Cortex of kidney (tissue), 1 donor: Measurements from ENCODE around the gene OPHN1.
"Not testable (repeated sequence)": the region's sequence is repeated elsewhere in the genome, so short reads cannot be mapped to it uniquely, and the experiment has no call there.

Experiments
- DNase-seq: peaks from one replicate; lab custom pipeline; 2025; lab: John Stamatoyannopoulos, UW

OPHN1 gene

GRCh38 chrX:68175562-68175961 is 257.7 kb downstream of the OPHN1 start:
- DNase-seq, result no peak

GRCh38 chrX:68163441-68163840 is 269.9 kb downstream of the OPHN1 start:
- DNase-seq, result no peak

GRCh38 chrX:68147848-68148247 is 285.4 kb downstream of the OPHN1 start:
- DNase-seq, result no peak

- no peak for DNase-seq
Observed at GRCh38 chrX:68146054-68146453, 287.2 kb downstream of the OPHN1 start.

DNA sequence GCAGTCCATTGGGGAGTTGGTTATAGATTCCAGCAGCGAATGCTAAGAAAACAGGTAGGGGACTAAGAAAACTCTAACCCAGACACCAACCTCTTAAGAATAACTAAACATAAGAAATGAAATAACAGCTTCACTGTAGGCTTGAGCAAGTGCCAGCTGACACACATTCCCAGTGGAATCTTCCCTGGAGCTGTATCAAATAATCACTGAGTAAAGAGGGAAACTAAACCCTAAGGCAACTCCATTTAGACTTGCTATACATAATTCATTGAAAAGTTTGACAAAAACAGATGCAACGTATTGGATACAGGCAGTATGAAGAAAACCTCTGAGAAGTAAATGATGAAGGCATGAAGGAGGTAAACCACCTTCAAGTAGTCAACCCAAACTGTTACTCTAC is 293.5 kb downstream of the OPHN1 start:
- DNase-seq, result no peak

DNA sequence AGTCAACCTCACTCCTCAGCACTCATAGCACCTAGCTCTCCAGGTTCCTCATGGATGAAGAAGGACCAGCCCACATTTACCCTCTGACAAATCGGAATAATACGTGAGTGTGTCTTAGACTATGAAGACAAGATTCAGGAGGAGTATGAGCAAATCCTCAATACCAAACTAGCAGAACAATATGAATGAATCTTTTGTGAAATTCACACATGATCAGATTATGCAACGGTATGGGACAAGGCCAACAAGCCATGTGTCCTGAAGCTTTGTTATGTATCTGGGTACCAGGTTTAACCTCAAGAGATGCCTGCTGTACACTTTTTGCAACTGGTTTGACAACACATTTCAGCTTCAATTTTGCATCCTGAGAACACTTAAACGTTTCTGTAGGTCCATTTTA is 300.1 kb downstream of the OPHN1 start:
- no peak for DNase-seq

GRCh38 chrX:68132749-68133148 is 300.5 kb downstream of the OPHN1 start:
- no peak for DNase-seq

DNA sequence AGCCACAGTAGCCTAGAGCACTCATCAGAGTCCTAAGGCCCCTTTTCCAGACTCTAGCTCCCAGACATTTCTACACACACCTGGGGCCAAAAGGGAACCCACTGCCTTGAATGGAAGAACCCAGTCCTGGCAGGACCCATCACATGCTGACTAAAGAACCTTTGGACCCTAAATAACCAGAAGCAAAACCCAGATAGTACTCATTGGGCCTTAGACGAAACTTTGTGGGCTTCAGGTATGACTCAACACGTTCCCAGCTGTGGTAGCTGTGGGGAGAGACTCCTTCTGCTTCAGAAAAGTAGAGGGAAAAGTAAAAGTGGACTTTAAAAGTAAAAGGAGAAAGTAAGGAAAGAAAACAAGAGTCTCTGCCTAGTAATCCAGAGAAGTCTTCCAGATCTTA is 311.5 kb downstream of the OPHN1 start:
- DNase-seq, result no peak

DNA sequence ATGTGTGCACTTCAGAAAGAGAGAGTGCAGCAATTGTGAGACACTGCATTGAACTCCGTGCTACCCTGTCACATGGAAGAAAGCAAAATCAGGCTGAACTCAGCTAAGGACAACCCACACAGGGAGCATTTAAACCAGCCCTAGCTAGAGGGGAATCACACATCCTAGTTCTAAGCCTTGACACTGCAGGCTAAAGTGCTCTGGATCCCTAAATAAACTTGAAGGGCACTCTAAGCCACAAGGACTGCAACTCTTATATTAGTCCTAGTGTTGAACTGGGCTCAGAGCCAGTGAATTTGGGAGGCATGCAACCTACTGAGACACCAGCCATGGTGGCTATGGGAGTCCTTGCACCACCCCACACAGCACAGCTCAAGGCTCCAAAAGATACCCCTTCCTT is 311.9 kb downstream of the OPHN1 start:
- DNase-seq, result no peak

GRCh38 chrX:68115371-68115770 is 317.9 kb downstream of the OPHN1 start:
- no peak for DNase-seq

DNA sequence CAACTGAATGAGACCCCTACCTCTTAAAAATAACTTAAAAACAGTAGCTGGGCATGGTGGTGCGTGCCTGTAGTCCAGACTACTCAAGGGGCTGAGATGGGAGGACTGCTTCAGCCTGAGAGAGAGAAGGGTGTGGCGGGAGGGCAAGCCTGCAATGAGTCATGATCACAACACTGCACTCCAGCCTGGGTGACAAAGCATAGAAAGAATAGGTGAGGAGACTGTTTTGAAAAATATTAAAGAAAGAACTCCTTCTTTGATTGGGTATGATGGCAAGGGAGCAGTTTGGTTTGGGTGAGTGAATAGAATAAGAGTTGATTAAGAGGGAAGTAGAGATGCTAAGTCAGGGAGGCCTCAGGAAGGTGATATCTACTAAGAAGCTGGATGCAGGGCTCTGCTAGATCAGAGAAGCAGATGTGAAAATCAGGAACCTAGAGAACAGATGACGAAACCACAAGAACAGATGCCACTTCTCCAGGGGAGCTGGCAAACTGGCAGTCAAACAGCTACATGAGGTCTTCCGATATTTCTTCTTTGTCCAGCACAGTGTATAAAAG is 318.6 kb downstream of the OPHN1 start:
- no peak for DNase-seq

GRCh38 chrX:68113837-68114572 is 319.3 kb downstream of the OPHN1 start:
- DNase-seq, result no peak

GRCh38 chrX:68112321-68112720 is 321.0 kb downstream of the OPHN1 start:
- no peak for DNase-seq

GRCh38 chrX:68109162-68109561 is 324.1 kb downstream of the OPHN1 start:
- DNase-seq, result no peak

- no peak for DNase-seq
Observed at GRCh38 chrX:68098431-68098830, 334.9 kb downstream of the OPHN1 start.

- no peak for DNase-seq
Observed at GRCh38 chrX:68090266-68090665, 343.0 kb downstream of the OPHN1 start.

GRCh38 chrX:68087526-68087925 is 345.8 kb downstream of the OPHN1 start:
- DNase-seq, result no peak

GRCh38 chrX:68086709-68087108 is 346.6 kb downstream of the OPHN1 start:
- no peak for DNase-seq

DNA sequence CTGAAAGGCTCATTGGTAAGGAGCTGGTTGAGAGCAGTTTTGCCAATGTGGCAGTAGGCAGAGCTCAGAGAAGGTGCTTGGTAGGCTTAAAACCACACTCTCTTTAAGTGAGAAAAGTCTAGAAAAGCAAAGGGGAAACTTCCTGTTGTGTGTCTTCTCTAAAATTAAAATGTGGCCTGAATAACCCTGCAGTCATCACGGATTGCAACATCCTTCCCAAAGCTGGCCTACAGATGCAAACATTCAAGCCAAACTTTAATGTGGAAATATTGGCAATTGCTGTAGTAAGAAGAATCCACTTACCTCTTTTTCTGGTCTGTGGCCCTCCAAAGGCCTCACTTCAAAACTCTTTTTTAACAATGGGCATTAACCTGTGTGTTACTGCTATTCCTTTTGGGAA is 348.5 kb downstream of the OPHN1 start:
- no peak for DNase-seq

DNA sequence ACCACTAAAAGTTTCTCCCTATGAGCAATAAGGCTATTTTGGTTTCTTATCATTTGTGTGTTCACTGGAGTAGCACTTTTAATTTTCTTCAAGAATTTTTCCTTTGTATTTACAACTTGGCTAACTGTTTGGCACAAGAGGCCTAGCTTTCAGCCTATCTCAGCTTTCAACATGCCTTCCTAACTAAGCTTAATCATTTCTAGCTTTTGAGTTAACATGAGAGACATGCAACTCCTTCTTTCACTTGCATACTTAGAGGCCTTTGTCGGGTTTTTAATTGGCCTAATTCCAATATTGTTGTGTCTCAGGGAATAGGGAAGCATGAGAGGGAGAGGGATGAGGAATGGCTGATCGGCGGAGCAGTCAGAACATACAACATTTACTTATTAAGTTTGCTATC is 349.8 kb downstream of the OPHN1 start:
- no peak for DNase-seq

GRCh38 chrX:68079961-68080360 is 353.3 kb downstream of the OPHN1 start:
- DNase-seq, result no peak

- not testable (repeated sequence) for DNase-seq
Observed at GRCh38 chrX:68078801-68079200, 354.5 kb downstream of the OPHN1 start.

GRCh38 chrX:68077378-68077777 is 355.9 kb downstream of the OPHN1 start:
- DNase-seq, result no peak

- no peak for DNase-seq
Observed at GRCh38 chrX:68072041-68072440, 361.3 kb downstream of the OPHN1 start.
